Nucleus accumbens (tissue), 56 donors: ENCODE measurements around the gene TMEM119.
"Not testable (repeated sequence)": the region's sequence is repeated elsewhere in the genome, so short reads cannot be mapped to it uniquely, and the experiment has no call there.

Experiments
- DNase-seq, 56 donors: peaks; one replicate each; lab custom pipeline; 2025; lab: John Stamatoyannopoulos, UW

The TMEM119 gene

DNA sequence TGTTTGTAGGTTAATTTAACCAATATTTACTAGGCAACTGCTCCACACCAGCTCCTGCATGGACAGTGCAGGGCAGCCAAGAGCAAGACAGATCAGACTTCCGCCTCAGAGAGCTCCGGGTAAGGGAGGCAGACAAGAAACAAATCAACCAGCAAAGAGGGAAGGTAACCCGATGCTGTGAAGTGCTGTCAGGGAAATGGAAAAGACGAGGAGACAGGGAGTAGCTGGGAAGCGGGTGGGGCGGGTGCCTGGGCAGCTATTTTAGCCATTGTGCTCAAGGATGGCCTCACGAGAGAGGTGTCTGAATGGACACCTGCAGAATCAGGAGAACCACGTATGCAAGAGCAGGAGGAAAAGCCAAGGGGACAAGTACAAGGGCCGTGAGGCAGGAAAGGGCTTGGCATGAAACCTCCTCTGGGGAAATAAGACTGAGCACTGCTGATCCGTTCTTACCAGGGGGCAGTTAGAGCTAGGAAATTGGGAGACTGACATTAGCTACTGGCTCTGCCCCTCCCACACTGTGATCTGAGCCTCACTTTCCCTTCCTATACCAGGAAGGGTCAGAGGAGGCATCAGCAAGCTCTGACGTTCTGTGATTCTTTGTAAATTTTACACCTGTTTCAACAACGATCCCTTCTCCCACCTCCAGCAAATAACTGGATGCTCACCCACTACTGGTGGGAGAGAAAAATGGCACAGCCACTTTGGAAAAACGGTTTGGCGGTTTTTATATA lies 6.5 kb upstream of the TMEM119 start:
- no peak for DNase-seq

DNA sequence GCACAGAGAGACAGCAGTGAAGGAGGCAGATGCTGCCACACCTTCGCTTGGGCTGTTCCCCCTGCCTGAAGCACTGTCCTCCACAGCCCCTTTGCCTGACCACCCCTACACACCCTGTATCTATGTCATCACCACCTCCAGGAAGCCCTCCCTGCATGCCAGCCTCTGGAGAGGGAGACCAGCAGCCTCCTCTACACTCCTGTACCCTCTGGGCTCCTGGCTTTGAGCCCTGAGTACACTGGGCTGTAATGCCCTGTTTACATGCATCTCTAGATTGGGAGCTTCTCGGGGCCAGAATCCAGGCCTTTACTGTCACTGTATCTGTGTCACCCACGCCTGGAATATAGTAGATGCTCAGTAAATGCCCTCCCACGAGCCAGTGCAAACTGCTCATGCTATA lies 5.9 kb upstream of the TMEM119 start:
- no peak for DNase-seq

GRCh38 chr12:108602976-108603704 lies 5.3 kb upstream of the TMEM119 start:
- DNase-seq, result no peak

DNA sequence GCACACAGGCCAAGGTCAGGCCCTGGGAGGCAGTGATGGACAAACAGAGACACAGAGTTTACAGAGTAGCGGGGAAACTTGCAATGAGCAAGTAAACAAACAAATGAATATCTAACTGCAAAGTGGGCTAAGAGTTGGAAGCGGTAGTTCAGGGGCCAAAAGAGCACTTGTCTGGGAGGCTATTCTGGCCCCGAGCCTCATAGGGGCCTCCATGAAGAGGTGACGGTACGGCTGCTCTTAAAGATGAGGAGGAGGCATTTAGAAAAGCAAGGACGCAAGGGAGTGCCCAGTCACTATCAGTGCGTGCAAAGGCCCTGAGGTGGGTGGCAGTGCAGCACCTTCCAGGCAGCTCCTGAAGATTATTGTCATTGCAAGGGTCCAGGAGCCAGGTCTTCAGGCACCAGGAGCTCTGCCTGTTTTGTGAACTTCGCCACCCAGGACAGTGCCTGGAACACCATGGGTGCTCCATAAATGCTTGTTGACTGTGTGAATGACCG lies 4.4 kb upstream of the TMEM119 start:
- DNase-seq, result no peak

DNA sequence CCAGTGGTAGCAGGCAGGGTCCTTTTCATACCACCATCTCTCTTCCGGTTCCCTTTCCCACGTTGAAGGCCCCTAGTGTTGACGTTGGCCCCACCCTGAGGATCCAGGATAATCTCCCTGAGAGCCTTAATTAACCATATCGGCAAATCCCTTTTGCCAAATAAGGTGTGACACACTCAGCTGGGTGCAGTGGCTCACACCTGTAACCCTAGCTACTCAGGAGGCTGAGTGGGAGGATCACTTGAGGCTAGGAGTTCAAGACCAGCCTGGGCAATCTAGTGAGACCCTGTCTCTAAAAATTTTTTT lies 2.8 kb upstream of the TMEM119 start:
- no peak for DNase-seq

DNA sequence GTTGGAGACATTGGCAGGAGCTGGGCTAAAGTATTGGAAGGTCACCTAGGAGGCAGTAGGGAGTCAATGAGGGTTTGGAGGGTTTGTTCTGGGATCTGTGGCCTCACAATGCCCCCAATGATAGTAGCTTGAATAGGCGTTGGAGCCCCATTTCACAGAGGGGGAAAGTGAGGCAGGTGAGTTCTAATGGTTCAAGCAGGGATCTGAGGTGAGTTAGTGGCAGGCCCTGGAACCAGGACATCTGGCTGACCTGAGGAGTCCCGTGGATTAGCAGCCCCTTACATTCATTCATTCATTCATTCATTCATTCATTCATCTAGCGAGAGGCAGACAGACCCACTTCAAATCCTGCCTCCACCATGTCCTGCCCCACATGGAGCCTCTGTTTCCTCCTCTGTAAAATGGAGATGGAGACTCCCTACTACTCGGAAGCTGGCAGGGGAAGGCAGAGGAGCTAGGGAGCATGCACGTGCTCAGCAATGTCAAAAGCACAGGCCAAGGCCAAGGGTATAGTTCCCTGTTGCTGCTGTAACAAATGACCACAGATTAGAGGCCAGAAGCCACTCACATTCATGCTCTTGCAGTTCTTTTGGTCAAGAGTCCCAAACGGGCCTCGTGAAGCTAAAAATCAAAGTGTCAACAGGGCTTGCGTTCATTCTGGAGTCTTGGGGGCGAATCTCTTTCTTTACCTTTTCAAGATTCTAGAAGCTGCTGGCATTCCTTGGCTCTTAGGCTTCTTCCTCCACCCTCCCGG lies 2.2 kb upstream of the TMEM119 start:
- no peak for DNase-seq

GRCh38 chr12:108599541-108599940 lies 1.7 kb upstream of the TMEM119 start:
- DNase-seq, result no peak

DNA sequence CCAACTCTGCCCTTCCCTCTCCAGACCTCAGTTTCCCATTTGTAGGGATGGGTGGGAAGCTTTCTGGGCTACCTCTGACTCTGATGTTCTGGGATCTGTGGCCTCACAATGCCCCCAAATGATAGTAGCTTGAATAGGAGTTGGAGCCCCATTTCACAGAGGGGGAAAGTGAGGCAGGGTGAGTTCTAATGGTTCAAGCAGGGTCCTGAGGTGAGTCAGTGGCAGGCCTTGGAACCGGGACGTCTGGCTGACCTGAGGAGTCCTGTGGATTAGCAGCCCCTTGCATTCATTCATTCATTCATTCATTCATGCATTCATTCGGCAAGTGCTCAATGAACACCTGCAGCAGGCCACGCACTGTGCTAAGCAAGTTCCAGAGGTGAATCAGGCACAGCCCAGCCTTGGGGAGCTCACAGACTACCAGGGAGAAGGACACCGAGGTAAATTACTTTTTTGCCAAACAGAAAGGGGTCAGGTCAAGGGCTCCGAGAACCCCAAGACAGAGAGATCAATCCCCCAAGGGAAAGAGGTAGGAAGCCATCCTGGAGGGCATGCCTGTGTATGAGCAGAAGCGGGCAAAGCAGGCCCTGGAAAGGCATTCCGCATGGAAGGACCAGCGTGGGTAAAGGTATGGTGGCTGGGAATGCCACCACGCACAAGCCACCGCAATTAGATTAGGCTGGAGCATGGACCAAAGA lies 818 bp upstream of the TMEM119 start:
- DNase-seq, result no peak

- no peak for DNase-seq
Measured at GRCh38 chr12:108596854-108597558, 878 bp downstream of the TMEM119 start.

- DNase-seq, result no peak
Measured at GRCh38 chr12:108595711-108596647, 1.9 kb downstream of the TMEM119 start.

- no peak for DNase-seq
Measured at GRCh38 chr12:108594960-108595710, 2.7 kb downstream of the TMEM119 start.

- DNase-seq, result no peak
Measured at GRCh38 chr12:108594323-108594903, 3.5 kb downstream of the TMEM119 start.

DNA sequence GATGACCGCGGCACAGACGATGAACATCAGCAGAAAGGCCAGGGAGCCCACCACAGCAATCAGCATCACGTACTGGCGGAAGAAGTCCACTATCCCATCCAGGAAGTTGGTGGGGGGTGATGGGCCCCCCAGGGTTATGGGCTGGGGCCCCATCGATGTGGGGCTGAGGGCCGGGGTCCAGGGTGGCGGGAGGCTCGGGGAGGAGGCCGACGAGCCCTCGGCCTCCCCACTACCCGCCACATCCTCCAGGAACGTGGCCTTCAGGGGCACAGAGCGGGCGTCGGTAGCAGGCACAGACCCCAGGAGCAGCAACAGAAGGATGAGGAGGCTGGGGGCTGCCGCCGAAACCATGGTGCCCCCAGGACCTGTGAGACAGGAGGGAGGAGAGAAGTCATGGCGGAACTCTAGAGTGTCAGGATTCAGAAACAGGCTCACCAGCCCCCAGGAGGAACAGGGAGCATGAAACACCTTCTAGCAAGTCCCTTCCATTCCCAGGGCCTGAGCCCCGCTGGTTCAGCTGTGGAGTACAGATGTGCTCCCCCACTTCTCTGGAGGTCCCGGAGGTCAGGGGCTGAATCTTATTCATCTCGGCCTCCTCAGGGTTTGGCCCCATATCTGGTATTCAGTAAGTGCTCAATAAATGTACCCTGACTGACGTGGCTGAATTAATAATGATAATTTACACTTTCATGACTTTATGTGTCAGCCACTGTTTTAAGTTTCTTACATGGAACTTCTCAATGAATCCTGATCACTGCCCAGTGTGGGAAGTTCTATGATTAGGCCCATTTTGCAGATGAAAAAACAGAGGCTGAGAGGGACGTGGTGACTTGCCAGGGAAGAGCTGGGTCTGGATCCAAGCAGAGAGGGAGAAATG lies 5.6 kb downstream of the TMEM119 start:
- DNase-seq, result no peak

DNA sequence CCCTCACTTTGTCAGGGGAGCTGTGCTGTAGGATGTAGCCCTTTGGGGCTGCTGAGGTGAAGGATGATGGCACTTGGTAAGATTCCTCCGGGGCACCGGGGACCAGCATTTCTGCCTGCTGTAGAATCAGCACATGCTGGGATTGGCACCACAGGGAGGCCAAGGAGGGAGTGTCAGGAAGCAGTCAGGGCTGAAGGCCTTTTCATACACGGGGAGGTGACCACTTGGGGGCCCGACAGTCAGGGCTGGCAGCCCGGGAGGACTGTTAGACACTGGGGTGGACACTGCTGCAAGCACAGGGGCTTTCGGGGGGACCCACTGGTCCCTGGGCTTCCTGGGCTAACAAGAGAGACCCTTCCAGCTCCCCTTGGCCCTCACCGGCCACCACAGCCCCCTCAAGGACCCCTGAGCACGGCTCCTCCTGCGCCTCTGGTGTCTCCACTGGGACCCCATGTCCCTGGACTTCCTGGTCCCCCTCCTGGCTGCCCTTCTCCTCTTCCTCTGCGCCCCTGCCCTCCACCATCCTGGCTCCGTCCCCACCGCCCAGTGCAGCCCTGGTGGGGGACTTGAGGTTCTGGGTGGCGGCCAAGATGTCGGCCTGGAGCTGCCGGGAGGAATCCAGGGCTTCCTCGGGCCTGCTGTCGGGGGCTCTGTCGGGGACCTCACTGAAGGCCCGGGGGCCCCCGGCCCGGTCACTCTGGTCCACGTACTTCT lies 6.5 kb downstream of the TMEM119 start:
- no peak for DNase-seq

DNA sequence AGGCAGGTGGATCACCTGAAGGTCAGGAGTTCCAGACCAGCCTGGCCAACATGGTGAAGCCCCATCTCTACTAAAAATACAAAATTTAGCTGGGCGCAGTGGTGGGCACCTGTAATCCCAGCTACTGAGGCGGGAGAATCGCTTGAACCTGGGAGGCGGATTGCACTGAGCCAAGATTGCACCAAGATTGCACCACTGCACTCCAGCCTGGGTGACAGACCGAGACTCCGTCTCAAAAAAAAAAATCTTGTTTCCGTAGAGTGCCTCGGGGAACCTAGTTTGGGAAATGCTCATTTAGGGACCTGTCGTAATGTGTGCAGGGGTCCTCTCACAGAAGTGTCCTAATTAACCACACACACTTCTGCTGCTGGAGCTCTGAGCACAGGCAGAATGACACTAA lies 7.4 kb downstream of the TMEM119 start:
- not testable (repeated sequence) for DNase-seq

DNA sequence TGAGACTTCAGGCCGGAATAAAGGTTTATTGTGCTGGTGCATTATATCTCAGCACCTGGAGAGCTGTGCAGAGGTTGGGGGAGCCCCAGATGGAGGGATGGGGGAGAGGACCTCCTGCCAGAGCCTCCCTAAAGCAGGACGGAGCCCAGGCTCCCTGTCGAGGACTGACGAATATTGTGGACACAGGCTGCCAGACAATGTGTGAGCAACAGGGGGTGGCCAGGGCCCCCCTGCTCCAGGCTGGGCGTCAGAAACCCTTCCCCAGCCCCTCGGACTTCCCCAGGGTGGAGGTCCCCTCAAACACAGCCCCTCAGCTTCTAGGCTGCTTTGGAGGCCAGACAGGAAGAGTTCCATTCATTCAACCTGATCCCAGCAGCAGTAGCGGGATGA lies 8.0 kb downstream of the TMEM119 start:
- no peak for DNase-seq
